K562 (cell line): ENCODE data around the gene CLIC1. TPM values are rescaled to one million over a fixed set of nuclear protein-coding genes. Genes with fewer than 3 reads are reported as not detected.
A peak's percentile ranks its signal among the peaks of the same experiment; 100 is the strongest.

Experiments
- CBX2 ChIP-seq: fragments of 200-600 bp; sonication (generic); IDR thresholded peaks from one replicate; pipeline ENCODE4 v1.6.1; 2012; ENCODE audit warnings: mild to moderate bottlenecking, low read length, inconsistent platforms; ENCODE audit not compliant: insufficient read depth, poor library complexity, severe bottlenecking
- GATAD2B ChIP-seq: fragments of 450-650 bp; IDR thresholded peaks from 2 replicates; pipeline ENCODE4 v1.6.1; 2017; ENCODE audit warnings: mild to moderate bottlenecking, borderline replicate concordance
- MNT ChIP-seq, 2 experiments: fragments of 450-650 bp; conservative IDR thresholded peaks; 2 replicates each; pipeline ENCODE4 v1.6.1; 2017; ENCODE audit warnings: mild to moderate bottlenecking in 2 of 2, moderate library complexity in 2 of 2
- MYC ChIP-seq, 2 experiments: fragments of 250-450 bp in 1 of 2; sonication (Bioruptor Pico) in 1 of 2; IDR thresholded peaks; 2 replicates each; pipeline versions ENCODE4 v1.5.1 to v1.6.1; 2012 to 2021; ENCODE audit warnings: low read depth in 2 of 2, borderline replicate concordance in 1 of 2, improper control_type of control experiment in 1 of 2, low read length in 1 of 2, mild to moderate bottlenecking in 1 of 2, moderate library complexity in 1 of 2
- PPARD ChIP-seq: fragments of 250-450 bp; sonication (Bioruptor Pico); IDR thresholded peaks from 2 replicates; pipeline ENCODE4 v1.8.0; 2022; ENCODE audit warnings: inconsistent platforms, mild to moderate bottlenecking, moderate library complexity
- PTRF ChIP-seq: fragments of 450-650 bp; IDR thresholded peaks from 2 replicates; pipeline ENCODE4 v1.6.1; 2016; ENCODE audit warnings: mild to moderate bottlenecking, missing genetic modification characterization, missing compliant biosample characterization
- RERE ChIP-seq: sonication (generic); formaldehyde crosslinking; IDR thresholded peaks from 2 replicates; pipeline ENCODE4 v1.8.0; 2023; ENCODE audit warnings: missing genetic modification reagents, mild to moderate bottlenecking, borderline replicate concordance
- SMAD2 ChIP-seq: fragments of 150-350 bp; IDR thresholded peaks from 2 replicates; pipeline ENCODE4 v1.6.1; 2014; ENCODE audit warnings: low read depth, mild to moderate bottlenecking, low read length
- ZNF583 ChIP-seq: fragments of 250-450 bp; sonication (Bioruptor Pico); IDR thresholded peaks from 2 replicates; pipeline ENCODE4 v1.4.0; 2020
- ZNF609 ChIP-seq: sonication (generic); formaldehyde crosslinking; IDR thresholded peaks from 2 replicates; pipeline ENCODE4 v1.8.1; 2023; ENCODE audit warnings: missing genetic modification reagents, mild to moderate bottlenecking, borderline replicate concordance
- ZNF699 ChIP-seq: fragments of 250-450 bp; sonication (Bioruptor Pico); IDR thresholded peaks from 2 replicates; pipeline ENCODE4 v1.8.0; 2021; ENCODE audit warnings: mild to moderate bottlenecking, moderate library complexity; ENCODE audit not compliant: insufficient replicate concordance
- ZNF79 ChIP-seq: fragments of 250-450 bp; sonication (Bioruptor Pico); IDR thresholded peaks from 2 replicates; pipeline ENCODE4 v1.4.0; 2020; ENCODE audit warnings: low read depth, mild to moderate bottlenecking, moderate library complexity
- polyA plus RNA-seq, 8 experiments: library from polyadenylated mRNA; depleted of rRNA in 4 of 8; stranded (reverse) in 5 of 8; unstranded in 3 of 8; fragments of >200 nt; fragmentation: Nextera tagmentation in 2 of 8; fragmentation: Illumina TruSeq in 1 of 8; extraction: Ambion mirVana in 2 of 8; extraction: Trizol in 1 of 8; gene quantifications; 2 replicates each; pipeline versions ENCODE4 v1.2.1 to v1.2.3, GENCODE V29; 2011 to 2014; ENCODE audit warnings: inconsistent platforms in 1 of 8, missing spikeins in 1 of 8
- total RNA-seq, 7 experiments: library from RNA; depleted of rRNA in 6 of 7; stranded (reverse); fragments of >200 nt in 6 of 7; fragmentation: Illumina TruSeq in 2 of 7; extraction: Trizol in 2 of 7; gene quantifications; 2 replicates each; pipeline versions ENCODE4 v1.2.1 to v1.2.3, GENCODE V29; 2011 to 2021; ENCODE audit warnings: low replicate concordance in 1 of 7

Gene CLIC1
- total and polyA plus RNA-seq, 9 of the 15 experiments (the other 6 are each of a cell fraction or from before 2014, with no cell fraction given) = 1,267 to 2,419 (median 1,808) TPM

- TF ChIP-seq ZNF699 (CRISPR knock-in tag) (no peak), CBX2 (no peak), SMAD2 (no peak), ZNF583 (CRISPR knock-in tag) (peak; percentile 11; the same call in 1 of the 2 replicates), GATAD2B (no peak), ZNF609 (peak; percentile 60; the same call in 1 of the 2 replicates), PPARD (no peak), MNT (conservative IDR thresholded peaks at IDR 0.05) (no peak), RERE (CRISPR knock-in tag) (no peak), MYC (IDR thresholded peaks at IDR 0.05; ENCODE audit: low read depth, low read length) (peak; percentile 69; the same call in 1 of the 2 replicates), MYC (CRISPR knock-in tag; IDR thresholded peaks at IDR 0.05; ENCODE audit: borderline replicate concordance, low read depth) (peak; percentile 60), ZNF79 (CRISPR knock-in tag) (peak; percentile 25; the same call in 1 of the 2 replicates), PTRF (tag) (no peak)
These were observed 2.0 kb upstream of the CLIC1 start (continued) for GRCh38 chr6:31737991-31738979.
